Esophagus (tissue), 2 donors: ENCODE measurements around the gene ZBTB32. TPM values are rescaled to one million over a fixed set of nuclear protein-coding genes. Genes with fewer than 3 reads are reported as not detected.
A peak's percentile ranks its signal among the peaks of the same experiment; 100 is the strongest.

Experiments
- H3K27ac ChIP-seq, 2 donors: one replicate each; pipeline ENCODE4 v1.5.1; 2013; ENCODE audit warnings: low read depth in 2 of 2, mild to moderate bottlenecking in 2 of 2, inconsistent platforms in 1 of 2, low read length in 1 of 2, moderate library complexity in 1 of 2
- H3K27me3 ChIP-seq, 2 donors: one replicate each; pipeline ENCODE4 v1.6.1; 2013; ENCODE audit warnings: low read length in 2 of 2, control low read depth in 1 of 2, mild to moderate bottlenecking in 1 of 2; ENCODE audit not compliant: insufficient read depth in 2 of 2, control insufficient read depth in 1 of 2
- H3K36me3 ChIP-seq, 2 donors: one replicate each; pipeline ENCODE4 v1.6.1; 2013; ENCODE audit warnings: low read length in 1 of 2; ENCODE audit not compliant: control insufficient read depth in 2 of 2, insufficient read depth in 2 of 2
- H3K4me1 ChIP-seq, 2 donors: one replicate each; pipeline ENCODE4 v1.6.1; 2013; ENCODE audit warnings: low read length in 1 of 2; ENCODE audit not compliant: control insufficient read depth in 2 of 2, insufficient read depth in 2 of 2
- H3K4me3 ChIP-seq, 2 donors: one replicate each; pipeline ENCODE4 v1.5.1; 2013; ENCODE audit warnings: low read length in 2 of 2, mild to moderate bottlenecking in 2 of 2, low read depth in 1 of 2, moderate library complexity in 1 of 2
- H3K9me3 ChIP-seq, 2 donors: one replicate each; pipeline ENCODE4 v1.6.1; 2013; ENCODE audit warnings: mild to moderate bottlenecking in 2 of 2, low read depth in 1 of 2, low read length in 1 of 2, moderate library complexity in 1 of 2; ENCODE audit not compliant: control insufficient read depth in 2 of 2, insufficient read depth in 1 of 2
- WGBS, 2 donors: extraction: QIAGEN DNeasy Blood & Tissue Kit; methylation state at CpG; one replicate each; pipeline ENCODE4 v1.1.7; 2013; 5-methylcytosine and 5-hydroxymethylcytosine counted together
- polyA plus RNA-seq, 2 donors: library from polyadenylated mRNA; stranded (reverse); fragments of 200-250 nt; gene quantifications; one replicate each; pipeline ENCODE4 v1.2.3, GENCODE V29; 2013
- donor health status: healthy with polysubstance abuse.
- donor health status: Bipolar disorder and iron deficiency.

Gene ZBTB32
- polyA plus RNA-seq, 2 donors: 0.07 to 0.18 TPM

DNA sequence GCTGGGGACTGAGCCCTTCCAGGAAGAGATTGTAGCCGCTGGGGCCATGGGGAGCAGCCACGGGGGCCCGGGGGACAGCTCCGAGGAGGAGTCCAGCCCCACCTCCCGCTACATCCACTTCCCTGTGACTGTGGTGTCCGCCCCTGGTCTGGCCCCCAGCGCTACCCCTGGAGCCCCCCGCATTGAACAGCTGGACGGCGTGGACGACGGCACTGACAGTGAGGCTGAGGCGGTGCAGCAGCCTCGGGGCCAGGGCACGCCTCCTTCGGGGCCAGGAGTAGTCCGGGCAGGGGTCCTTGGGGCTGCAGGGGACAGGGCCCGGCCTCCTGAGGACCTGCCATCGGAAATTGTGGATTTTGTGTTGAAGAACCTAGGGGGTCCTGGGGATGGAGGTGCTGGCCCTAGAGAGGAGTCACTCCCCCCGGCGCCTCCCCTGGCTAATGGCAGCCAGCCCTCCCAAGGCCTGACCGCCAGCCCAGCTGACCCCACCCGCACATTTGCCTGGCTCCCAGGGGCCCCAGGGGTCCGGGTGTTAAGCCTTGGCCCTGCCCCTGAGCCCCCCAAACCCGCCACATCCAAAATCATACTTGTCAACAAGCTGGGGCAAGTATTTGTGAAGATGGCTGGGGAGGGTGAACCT lies 28.3 kb downstream of the ZBTB32 start:
- WGBS, 2 donors: 86 to 87% methylated on average over 24 to 25 of the region's 25 CpGs
- peaks cover 27 to 82% of the 10 kb centered on the region in 2 donors for H3K36me3 ChIP-seq
- H3K4me1 ChIP-seq: peaks cover 4 to 10% of the 10 kb centered on the region in 2 donors
- H3K27me3 ChIP-seq: no peaks in the 10 kb centered on the region
- H3K9me3 ChIP-seq: no peaks in the 10 kb centered on the region
- no peak overlapping the region for H3K27ac ChIP-seq
- H3K4me3 ChIP-seq: no peak overlapping the region

DNA sequence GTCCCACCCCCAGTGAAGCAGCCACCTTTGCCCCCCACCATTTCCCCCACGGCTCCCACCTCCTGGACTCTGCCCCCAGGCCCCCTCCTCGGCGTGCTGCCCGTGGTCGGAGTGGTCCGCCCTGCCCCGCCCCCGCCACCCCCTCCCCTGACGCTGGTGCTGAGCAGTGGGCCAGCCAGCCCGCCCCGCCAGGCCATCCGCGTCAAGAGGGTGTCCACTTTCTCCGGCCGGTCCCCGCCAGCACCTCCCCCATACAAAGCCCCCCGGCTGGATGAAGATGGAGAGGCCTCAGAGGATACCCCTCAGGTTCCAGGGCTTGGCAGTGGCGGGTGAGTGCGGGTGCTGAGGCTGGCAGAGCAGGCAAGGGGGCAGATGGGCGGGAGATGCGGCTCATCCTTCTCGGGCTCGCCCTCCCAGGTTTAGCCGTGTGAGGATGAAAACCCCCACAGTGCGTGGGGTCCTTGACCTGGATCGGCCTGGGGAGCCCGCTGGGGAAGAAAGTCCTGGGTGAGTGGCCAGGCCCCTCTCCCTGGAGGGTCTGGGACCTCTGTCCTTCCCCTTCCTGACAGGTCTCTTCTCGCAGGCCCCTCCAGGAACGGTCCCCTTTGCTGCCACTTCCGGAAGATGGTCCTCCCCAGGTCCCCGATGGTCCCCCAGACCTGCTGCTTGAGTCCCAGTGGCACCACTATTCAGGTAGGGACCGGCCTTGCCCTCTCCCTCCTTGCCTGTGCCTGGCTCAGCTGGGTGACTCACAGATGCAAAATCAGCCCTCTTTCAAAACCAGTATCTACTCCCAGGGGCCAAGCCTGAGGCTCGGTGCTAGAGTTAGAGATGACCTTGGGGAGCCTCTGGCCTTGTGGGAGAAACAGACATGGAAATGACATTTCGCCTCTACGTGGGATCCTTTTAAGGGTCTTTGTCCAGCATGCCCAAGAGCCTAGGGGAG lies 29.1 kb downstream of the ZBTB32 start:
- Histone ChIP-seq H3K4me3 (no peak overlapping the region), H3K9me3 (no peaks in the 10 kb centered on the region), H3K36me3 (peaks cover 34 to 84% of the 10 kb centered on the region in 2 donors), H3K4me1 (peaks cover 4 to 10% of the 10 kb centered on the region in 2 donors), H3K27ac (no peak overlapping the region), H3K27me3 (no peaks in the 10 kb centered on the region)
- 89 to 90% methylated on average over 35 of the region's 35 CpGs for WGBS, 2 donors

DNA sequence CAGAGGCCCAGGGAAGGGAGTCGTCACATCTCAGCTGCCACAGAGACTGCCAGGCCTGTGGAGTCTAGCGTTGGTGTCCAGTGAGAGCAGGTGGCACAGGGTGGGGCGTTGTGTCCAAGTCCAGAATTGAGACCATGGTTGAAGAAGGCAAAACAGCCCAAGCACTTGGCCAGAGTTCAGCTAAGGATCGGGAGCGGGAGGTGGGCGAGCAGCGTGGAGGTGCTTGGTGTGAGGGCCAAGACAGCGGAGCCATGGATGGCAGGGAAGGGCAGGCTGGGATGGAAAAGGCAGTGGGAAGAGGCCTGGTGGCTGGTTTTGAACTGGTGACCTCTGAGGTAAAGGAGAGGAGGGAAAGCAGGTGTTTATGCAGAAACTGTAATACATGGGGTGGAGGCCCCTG lies 29.9 kb downstream of the ZBTB32 start:
- H3K4me3 ChIP-seq: no peak overlapping the region
- H3K27ac ChIP-seq: no peak overlapping the region
- H3K4me1 ChIP-seq: peaks cover 4 to 10% of the 10 kb centered on the region in 2 donors
- 95% methylated on average over 8 of the region's 8 CpGs for WGBS, 2 donors
- peaks cover 32 to 77% of the 10 kb centered on the region in 2 donors for H3K36me3 ChIP-seq
- no peaks in the 10 kb centered on the region for H3K27me3 ChIP-seq
- no peaks in the 10 kb centered on the region for H3K9me3 ChIP-seq

DNA sequence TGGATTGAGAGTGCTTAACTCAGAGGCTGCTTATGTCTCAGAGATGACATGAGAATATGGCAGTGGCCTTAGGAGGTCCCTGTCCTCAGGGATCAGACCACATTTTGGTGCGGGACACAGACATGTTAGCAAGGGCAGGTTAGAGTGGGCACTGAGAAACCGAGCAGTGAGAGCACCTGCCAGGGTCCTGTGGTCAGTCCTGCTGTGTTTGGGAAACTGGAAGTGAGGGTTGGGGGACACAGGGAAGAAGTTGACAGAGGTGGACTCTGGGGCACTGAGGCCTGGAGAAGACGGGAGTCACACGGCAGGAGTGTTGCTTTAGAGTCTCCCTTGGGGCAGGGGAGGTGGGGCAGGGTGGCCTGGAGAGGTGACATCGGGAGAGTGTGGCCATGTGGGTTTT lies 30.5 kb downstream of the ZBTB32 start:
- peaks cover 32 to 70% of the 10 kb centered on the region in 2 donors for H3K36me3 ChIP-seq
- 78 to 85% methylated on average over 5 of the region's 5 CpGs for WGBS, 2 donors
- no peaks in the 10 kb centered on the region for H3K9me3 ChIP-seq
- peaks cover 4 to 14% of the 10 kb centered on the region in 2 donors for H3K4me1 ChIP-seq
- no peak overlapping the region for H3K27ac ChIP-seq
- H3K27me3 ChIP-seq: no peaks in the 10 kb centered on the region
- H3K4me3 ChIP-seq: no peak overlapping the region

DNA sequence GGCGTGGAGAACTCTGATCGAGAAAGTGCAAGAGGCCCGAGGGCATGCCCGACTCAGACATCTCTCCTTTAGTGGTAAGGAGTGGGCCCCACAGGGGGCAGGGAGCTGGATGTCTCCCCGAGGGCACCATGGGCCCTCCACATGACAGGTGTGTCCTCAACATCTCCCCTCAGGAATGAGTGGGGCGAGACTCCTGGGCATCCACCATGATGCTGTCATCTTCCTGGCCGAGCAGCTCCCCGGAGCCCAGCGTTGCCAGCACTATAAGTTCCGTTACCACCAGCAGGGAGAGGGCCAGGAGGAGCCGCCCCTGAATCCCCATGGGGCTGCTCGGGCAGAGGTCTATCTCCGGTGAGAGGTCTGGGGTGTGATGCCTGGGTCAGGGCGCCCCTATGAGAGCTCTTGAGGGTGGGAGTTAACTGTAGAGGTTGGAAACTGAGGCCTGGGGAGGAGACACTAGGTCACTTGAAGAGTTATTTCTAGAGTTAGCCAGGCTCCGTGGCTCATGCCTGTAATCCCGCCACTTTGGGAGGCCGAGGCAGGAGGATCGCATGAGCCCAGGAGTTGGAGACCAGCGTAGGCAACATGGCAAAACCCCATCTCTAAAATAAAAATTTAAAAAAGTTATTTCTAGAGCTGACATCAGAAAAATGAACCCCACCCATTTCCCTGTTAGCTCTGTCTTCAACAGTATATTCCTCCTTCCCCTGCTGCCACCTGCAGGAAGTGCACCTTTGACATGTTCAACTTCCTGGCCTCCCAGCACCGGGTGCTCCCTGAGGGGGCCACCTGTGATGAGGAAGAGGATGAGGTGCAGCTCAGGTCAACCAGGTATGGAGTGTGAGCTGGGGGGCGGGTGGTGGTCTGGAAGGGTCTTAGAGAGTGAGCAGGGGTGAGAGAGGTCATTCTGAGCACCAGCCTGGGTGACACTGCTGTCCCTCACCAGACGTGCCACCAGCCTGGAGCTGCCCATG lies 32.8 kb downstream of the ZBTB32 start:
- peaks cover 21 to 49% of the 10 kb centered on the region in 2 donors for H3K36me3 ChIP-seq
- no peak overlapping the region for H3K27ac ChIP-seq
- H3K4me1 ChIP-seq: peaks cover 3 to 4% of the 10 kb centered on the region in 2 donors
- WGBS, 2 donors: 83 to 85% methylated on average over 22 of the region's 22 CpGs
- H3K4me3 ChIP-seq: no peak overlapping the region
- no peaks in the 10 kb centered on the region for H3K9me3 ChIP-seq
- no peaks in the 10 kb centered on the region for H3K27me3 ChIP-seq

DNA sequence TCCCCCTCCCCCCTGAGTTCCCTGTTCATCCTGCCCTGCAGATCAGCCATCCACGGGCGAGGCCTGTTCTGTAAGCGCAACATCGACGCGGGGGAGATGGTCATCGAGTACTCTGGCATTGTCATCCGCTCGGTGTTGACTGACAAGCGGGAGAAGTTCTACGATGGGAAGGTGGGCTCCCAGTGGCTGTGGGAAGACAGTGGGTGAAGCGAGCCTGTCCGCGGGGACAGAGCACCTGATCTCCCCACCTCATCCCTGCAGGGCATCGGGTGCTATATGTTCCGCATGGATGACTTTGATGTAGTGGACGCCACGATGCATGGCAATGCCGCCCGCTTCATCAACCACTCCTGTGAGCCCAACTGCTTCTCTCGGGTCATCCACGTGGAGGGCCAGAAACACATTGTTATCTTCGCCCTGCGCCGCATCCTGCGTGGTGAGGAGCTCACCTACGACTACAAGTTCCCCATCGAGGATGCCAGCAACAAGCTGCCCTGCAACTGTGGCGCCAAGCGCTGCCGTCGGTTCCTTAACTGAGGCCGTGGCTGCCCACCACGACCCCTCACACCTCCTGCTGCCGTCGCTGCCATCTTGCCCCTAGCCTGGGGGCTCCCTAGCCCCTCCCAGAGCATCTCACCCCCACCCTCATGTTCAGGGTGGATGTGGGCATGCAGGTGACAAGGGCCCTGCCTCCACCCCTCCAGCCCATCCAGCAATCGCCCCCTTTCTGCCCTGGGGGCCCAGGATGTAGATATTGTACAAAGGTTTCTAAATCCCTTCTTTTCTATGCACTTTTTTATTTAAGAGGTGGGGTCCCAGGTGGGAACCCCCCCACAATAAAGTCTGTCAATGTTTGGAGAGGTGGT lies 33.9 kb downstream of the ZBTB32 start:
- H3K27ac ChIP-seq: no peak overlapping the region
- H3K4me3 ChIP-seq: no peak overlapping the region
- no peaks in the 10 kb centered on the region for H3K27me3 ChIP-seq
- 87 to 90% methylated on average over 37 of the region's 37 CpGs for WGBS, 2 donors
- peaks cover 24 to 41% of the 10 kb centered on the region in 2 donors for H3K36me3 ChIP-seq
- H3K4me1 ChIP-seq: peaks cover 3 to 4% of the 10 kb centered on the region in 2 donors
- H3K9me3 ChIP-seq: no peaks in the 10 kb centered on the region

DNA sequence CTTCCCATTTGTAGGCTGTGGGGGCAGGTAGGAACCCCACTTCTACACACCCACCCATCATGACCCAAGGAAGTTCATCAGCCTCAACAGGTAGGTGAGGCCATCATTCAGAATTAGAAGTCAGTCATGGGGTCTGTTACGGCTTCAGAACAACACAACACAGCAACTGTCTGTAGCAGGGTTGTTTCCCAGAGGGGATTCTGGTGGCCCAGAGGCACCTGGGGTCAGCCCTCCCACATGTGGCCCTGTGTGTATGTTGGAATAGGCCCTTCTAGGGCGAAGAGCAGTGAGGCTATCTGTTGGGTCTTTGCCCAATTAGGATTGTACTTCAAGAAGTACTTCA lies 34.5 kb downstream of the ZBTB32 start:
- Histone ChIP-seq H3K4me3 (no peak overlapping the region), H3K36me3 (peaks cover 24 to 35% of the 10 kb centered on the region in 2 donors), H3K9me3 (no peaks in the 10 kb centered on the region), H3K27ac (no peak overlapping the region), H3K4me1 (peaks cover 3 to 4% of the 10 kb centered on the region in 2 donors), H3K27me3 (no peaks in the 10 kb centered on the region)
- WGBS, 2 donors: 84 to 86% methylated on average over 2 of the region's 2 CpGs

DNA sequence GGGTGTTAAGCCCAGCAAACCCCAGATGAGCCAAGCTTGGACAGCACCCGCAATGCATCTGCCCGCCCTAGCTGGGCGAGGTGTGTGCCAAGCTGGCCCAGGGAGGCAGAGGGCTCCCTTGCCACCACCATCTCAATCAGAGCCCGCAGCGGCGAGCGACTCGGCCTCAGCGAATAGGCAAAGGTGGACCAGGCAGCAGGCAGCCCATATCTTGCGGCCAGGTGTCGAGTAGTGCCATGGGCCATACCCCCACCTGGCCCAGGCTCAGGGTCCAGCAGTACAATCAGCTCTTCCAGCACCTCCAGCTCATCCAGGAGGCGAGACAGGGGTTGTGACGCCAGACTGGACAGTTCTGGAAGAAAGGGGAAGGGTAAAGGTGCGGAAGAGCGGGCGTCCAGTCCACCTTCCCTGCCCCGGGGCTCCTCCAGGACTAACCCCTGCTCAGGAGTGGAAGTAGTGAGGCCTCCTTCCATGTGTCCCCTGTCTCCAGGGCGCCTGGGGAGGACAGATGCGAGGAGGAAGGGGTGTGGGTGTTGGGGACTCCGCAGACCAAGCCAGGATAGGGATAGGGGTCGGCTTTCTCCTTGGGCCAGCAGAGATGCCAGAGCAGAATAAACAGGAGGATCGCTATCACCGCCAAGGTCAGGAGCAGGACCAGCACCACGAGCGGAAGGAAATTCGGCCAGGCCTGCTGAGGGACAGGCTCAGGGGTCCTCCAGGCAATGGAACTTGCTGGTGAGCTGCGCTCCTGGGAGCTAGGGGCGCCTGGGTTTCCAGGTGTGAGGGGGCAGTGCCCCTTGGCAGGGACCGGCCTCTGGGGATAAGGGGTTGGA lies 35.1 kb downstream of the ZBTB32 start:
- H3K27ac ChIP-seq: peak overlapping the region in 1 of 2 donors; percentile 3
- peaks cover 3 to 4% of the 10 kb centered on the region in 2 donors for H3K4me1 ChIP-seq
- peaks cover 24 to 30% of the 10 kb centered on the region in 2 donors for H3K36me3 ChIP-seq
- WGBS, 2 donors: 72 to 75% methylated on average over 28 to 29 of the region's 29 CpGs
- H3K27me3 ChIP-seq: no peaks in the 10 kb centered on the region
- H3K9me3 ChIP-seq: no peaks in the 10 kb centered on the region
- H3K4me3 ChIP-seq: no peak overlapping the region
